Hypothalamus (tissue), 51 donors: Measurements from ENCODE around the gene PAPOLG.
"Not testable (repeated sequence)": the region's sequence is repeated elsewhere in the genome, so short reads cannot be mapped to it uniquely, and the experiment has no call there.

Source experiments
- DNase-seq, 51 donors: peaks; one replicate each; lab custom pipeline; 2025; lab: John Stamatoyannopoulos, UW

PAPOLG gene

GRCh38 chr2:60821133-60821469 is 65.0 kb downstream of the PAPOLG start:
- DNase-seq, result no peak

- no peak for DNase-seq
Observed at GRCh38 chr2:60821587-60822302, 65.7 kb downstream of the PAPOLG start.

GRCh38 chr2:60822987-60823386 is 66.9 kb downstream of the PAPOLG start:
- DNase-seq, result no peak

DNA sequence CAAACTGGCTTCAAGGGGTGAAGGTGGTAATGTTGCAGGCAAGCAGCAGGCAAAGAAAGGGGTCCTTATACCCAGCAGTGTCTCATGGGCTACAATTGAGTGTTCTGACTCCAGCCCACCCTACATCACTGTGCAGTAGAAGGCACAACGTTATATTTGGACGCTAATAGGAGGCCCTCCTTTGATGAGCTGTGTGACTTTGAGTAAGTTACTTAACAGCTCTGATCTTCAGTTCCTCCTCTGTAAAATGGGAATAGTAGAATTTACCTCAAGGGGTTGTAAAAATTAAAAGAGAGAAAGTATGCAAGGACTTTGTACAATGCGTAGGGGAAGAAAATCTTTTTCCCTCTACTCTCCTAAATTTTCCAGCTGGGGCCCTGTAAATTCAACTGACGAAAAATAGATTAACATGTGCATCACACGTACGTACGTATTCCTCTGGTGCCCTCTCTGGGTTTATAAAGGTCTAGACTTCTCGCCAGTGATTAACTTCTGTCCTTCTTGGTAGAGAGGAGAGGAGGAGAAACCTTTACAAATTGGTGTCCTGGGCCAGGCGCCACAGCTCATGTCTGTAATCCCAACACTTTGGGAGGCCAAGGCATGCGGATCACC is 67.7 kb downstream of the PAPOLG start:
- no peak for DNase-seq

- no peak for DNase-seq
Observed at GRCh38 chr2:60825666-60826065, 69.6 kb downstream of the PAPOLG start.

DNA sequence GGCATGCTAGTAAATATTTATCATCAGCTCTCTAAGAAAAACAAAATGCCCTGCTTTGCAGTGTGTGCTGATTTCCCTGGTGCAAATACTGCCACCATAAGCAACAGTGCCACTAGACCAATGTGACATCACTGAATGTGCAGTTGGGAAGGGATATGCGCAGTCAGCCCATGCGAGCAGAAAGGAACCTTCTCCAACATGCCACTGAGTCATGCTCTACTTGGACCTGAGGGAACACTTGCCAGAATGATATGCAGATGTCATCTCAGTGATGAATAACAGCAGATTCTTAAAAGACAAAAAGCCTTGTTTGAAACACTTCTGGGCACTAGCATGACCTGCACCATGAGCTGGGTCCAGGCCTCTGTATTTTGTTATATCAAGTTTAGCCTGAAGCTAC is 70.0 kb downstream of the PAPOLG start:
- no peak for DNase-seq

DNA sequence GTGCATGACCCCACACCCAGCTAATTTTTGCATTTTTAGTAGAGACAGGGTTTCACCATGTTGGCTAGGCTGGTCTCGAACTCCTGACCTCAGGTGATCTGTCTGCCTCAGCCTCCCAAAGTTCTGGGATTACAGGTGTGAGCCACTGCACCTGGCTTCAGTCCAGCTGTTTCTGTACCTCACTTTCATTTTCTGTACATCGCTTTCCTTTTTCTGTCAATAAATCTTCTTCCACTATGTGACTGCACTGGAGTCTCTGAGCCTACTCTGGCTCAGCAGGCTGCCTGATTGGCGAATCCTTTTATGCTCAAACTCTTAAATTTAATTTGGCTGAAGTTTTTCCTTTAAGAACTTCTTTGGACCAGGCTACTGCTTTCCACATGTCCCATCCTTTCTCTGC is 70.8 kb downstream of the PAPOLG start:
- not testable (repeated sequence) for DNase-seq

- no peak for DNase-seq
Observed at GRCh38 chr2:60827369-60827768, 71.3 kb downstream of the PAPOLG start.

DNA sequence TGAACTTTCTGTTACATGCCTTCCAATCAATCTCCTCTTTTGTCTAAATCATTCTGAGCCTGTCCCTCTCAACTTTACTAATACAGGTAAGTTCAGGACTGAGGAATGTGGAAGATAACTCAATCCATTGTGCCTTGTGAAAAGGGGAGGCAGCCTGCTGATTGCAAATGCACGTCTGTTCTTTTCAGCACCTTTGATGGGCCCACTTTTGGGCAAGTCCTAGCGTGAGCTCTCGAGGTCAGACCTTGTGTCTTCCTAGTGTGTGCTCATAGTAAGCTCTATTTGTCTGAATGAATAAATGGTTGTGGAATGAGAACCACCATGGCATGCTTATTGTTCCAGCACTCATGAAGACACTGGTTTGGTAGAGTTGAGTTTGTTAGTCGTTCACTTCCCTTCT is 74.9 kb downstream of the PAPOLG start:
- DNase-seq, result no peak

- no peak for DNase-seq
Observed at GRCh38 chr2:60831921-60832320, 75.9 kb downstream of the PAPOLG start.

DNA sequence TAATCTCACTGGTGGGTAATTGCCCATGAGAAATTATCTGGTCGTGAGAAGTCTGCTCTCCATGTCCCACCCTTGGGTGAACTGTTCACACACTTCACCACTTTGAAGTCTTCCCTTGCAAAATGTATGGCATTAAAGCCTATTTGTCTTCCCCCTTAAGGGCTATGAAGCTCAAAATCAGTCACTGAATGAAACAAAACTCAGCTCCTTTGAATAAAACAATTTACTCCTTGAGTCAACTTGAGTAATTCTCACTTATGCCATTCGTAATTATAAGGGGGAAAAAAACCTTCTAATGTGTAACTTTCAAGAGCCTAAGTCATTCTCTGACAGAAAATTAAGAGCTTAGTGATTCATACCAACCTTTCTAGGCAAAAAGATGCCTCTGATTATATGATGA is 76.6 kb downstream of the PAPOLG start:
- DNase-seq, result no peak

GRCh38 chr2:60834270-60834717 is 78.2 kb downstream of the PAPOLG start:
- DNase-seq, result no peak

DNA sequence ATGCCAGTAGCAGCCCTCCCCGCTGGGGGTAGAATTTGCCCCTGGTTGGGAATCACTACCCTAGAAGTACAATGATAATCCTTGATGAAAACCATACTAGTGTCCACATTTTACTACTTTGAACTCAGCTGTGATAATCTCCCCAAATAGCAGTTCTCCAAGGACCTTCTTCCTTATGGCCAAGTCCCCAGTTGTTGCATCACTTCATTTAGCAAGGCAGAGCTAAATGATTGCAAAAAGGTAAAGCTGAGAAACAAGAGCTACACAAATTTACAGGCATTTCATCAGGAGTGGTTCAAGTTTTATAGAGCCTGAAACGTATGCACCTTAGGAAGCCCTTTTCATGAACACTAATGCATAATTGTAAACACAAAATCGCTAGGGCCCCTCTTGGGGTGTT is 80.4 kb downstream of the PAPOLG start:
- no peak for DNase-seq

GRCh38 chr2:60837123-60837522 is 81.1 kb downstream of the PAPOLG start:
- DNase-seq, result no peak

DNA sequence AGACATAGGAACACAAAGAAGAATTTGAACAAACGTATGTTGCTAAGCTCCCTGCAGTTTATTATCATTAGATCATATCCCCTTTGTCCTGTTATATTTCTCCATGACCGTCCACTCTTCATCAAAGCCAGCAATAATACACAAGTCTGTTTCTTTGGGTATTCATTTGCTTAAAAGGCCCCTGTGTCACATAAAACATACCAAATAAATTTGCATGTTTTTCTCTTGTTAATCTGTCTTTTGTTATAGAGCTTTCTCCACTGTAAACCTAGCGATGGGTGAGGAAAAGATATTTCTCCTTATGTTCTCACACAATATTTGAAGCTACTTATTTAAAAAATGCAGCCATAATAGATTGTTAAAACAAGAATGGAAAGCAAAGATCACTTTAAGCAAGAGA is 82.4 kb downstream of the PAPOLG start:
- DNase-seq, result no peak

GRCh38 chr2:60839126-60839813 is 83.2 kb downstream of the PAPOLG start:
- DNase-seq, result no peak

DNA sequence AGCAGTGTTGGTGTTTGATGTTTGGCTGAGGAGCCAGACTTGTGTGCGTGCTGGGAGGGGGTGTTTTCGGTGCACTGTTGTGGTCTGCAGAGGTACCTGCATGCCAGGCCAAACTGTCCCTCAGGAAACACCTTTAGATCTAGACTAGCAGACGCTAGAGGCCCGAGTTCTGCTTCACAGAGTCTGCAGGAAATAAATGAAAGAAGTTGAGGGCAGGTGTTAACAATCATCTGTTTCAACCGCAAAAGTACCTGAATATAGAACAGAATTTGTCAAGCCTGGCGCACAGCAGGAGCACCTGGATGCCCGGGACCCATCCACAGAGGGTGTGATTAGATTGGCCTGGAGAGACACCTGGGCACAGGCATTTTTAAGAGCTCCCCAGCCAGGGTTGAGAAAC is 84.8 kb downstream of the PAPOLG start:
- no peak for DNase-seq

DNA sequence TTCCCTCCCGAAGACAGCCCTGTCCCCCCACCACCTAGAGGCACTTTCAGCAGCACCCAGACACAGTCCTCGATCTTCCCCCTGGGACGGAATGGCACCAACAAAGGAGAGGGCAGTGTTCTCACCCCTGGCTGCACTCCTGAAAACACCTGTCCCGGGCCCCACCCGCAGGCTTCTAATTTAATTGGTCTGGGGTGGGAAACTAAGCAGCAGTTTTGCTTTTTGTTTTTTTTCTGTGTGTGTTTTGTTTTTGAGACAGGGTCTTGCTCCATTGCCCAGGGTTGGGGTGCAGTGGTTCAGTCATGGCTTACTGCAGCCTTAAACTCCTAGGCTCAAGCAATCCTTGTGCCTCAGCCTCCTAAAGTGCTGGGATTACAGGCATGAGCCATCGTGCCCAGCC is 86.9 kb downstream of the PAPOLG start:
- no peak for DNase-seq

DNA sequence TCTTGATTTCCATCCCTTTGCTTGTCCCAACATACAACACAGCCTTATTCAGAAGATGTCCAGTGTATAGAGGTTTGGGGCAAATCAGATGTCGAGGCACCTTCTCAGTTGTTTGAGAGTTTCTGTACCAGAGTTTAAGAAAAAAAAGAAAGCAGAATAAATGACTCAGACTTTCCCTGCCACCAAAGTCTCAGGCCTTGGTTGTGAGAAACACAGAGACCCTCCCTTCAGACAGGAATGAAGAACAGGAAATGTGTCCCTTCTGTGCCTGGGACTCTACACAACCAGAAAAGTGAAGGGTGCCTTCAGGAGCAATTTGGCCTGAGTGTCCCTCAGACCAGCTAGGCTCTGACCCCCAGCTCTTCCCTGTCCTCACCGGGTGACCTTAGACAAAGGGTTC is 88.0 kb downstream of the PAPOLG start:
- DNase-seq, result no peak

DNA sequence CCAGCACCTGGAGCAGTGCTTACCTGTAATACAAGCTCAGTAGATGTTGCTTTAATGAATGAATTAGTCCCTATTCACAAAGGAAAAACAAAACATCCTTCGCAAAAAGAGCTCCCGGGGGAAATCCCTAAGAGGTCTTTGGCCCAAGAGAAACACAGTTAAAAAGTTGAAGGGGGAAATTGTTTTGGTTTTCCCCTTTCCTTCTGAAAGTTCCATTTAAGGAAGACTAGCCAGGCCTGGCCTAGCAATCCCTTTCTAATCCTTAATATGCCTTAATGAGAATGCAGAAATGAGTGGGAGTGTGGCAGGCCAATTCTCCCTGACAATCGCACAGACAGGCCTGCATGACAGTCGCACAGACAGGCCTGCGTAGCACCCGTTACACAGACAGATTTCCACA is 91.8 kb downstream of the PAPOLG start:
- DNase-seq, result no peak
